Ascending aorta (tissue), 2 donors: ENCODE results near the gene SIX6. TPM values are rescaled to one million over a fixed set of nuclear protein-coding genes. Genes with fewer than 3 reads are reported as not detected.
A peak's percentile ranks its signal among the peaks of the same experiment; 100 is the strongest.

Source experiments
- DNase-seq, 2 donors: peaks; one replicate each; pipeline ENCODE4 v3.0.0-alpha.2; 2019; ENCODE audit warnings: low spot score in 2 of 2
- H3K27ac ChIP-seq, 2 donors: fragments of 200-600 bp; sonication (generic); one replicate each; pipeline ENCODE4 v1.5.1; 2016 to 2017; ENCODE audit warnings: mild to moderate bottlenecking in 1 of 2
- H3K27me3 ChIP-seq: fragments of 200-600 bp; sonication (generic); one replicate; pipeline ENCODE4 v1.5.1; 2017
- H3K36me3 ChIP-seq, 2 donors: fragments of 200-600 bp; sonication (generic); one replicate each; pipeline ENCODE4 v1.5.1; 2016
- H3K4me1 ChIP-seq, 2 donors: fragments of 200-600 bp; sonication (generic); one replicate each; pipeline ENCODE4 v1.5.1; 2016 to 2017; ENCODE audit warnings: mild to moderate bottlenecking in 1 of 2
- H3K4me3 ChIP-seq, 2 donors: fragments of 200-600 bp; sonication (generic); one replicate each; pipeline ENCODE4 v1.5.1; 2016 to 2017; ENCODE audit warnings: mild to moderate bottlenecking in 1 of 2
- H3K9me3 ChIP-seq, 2 donors: fragments of 200-600 bp; sonication (generic); one replicate each; pipeline ENCODE4 v1.5.1; 2016
- CTCF ChIP-seq, 3 experiments: fragments of 200-600 bp in 2 of 3; fragments of 450-650 bp in 1 of 3; sonication (generic) in 2 of 3; IDR thresholded peaks; one replicate each; pipeline ENCODE4 v1.5.1; 2016 to 2019; ENCODE audit warnings: antibody characterized with exemption in 3 of 3, mild to moderate bottlenecking in 1 of 3, moderate library complexity in 1 of 3
- intact Hi-C: fragments of 100-400 bp; cut with DNase I; formaldehyde crosslinking; loops from one replicate; pipeline ENCODE4 v1.15.1; 2023
- total RNA-seq: library from RNA; depleted of rRNA; stranded (reverse); fragments of >200 nt; gene quantifications from one replicate; pipeline ENCODE4 v1.1.0, GENCODE V29; 2016

Gene SIX6
- total RNA-seq, 1 donor from 2014 or later = not detected

GRCh38 chr14:60510951-60511599 lies 2.1 kb downstream of the SIX6 start:
- Histone ChIP-seq H3K27me3 (peaks cover 34% of the 10 kb centered on the region), H3K9me3 (no peaks in the 10 kb centered on the region), H3K4me3 (peak overlapping the region; percentile 9 to 29), H3K4me1 (peaks cover 4 to 19% of the 10 kb centered on the region in 2 donors), H3K27ac (no peak overlapping the region), H3K36me3 (no peaks in the 10 kb centered on the region)
- intact Hi-C loops = no loop called here
- no peak for DNase-seq
- TF ChIP-seq CTCF (IDR thresholded peaks at IDR 0.05) = no peak

- H3K36me3 ChIP-seq = no peaks in the 10 kb centered on the region
- H3K4me1 ChIP-seq = peaks cover 4 to 19% of the 10 kb centered on the region in 2 donors
- intact Hi-C loops = no loop called here
- no peaks in the 10 kb centered on the region for H3K9me3 ChIP-seq
- peaks cover 38% of the 10 kb centered on the region for H3K27me3 ChIP-seq
- DNase-seq = no peak
- no peak for TF ChIP-seq CTCF (IDR thresholded peaks at IDR 0.05)
- no peak overlapping the region for H3K4me3 ChIP-seq
- H3K27ac ChIP-seq = no peak overlapping the region
Measured at GRCh38 chr14:60512126-60512525, 3.2 kb downstream of the SIX6 start.

- H3K36me3 ChIP-seq = no peaks in the 10 kb centered on the region
- intact Hi-C loops = no loop called here
- peaks cover 38% of the 10 kb centered on the region for H3K27me3 ChIP-seq
- no peak overlapping the region for H3K4me3 ChIP-seq
- H3K9me3 ChIP-seq = no peaks in the 10 kb centered on the region
- no peak for DNase-seq
- H3K27ac ChIP-seq = no peak overlapping the region
- TF ChIP-seq CTCF (IDR thresholded peaks at IDR 0.05) = no peak
- peaks cover 4 to 19% of the 10 kb centered on the region in 2 donors for H3K4me1 ChIP-seq
Measured at GRCh38 chr14:60512973-60513571, 4.1 kb downstream of the SIX6 start.

GRCh38 chr14:60514378-60514740 lies 5.4 kb downstream of the SIX6 start:
- peak overlapping the region; percentile 44 to 56 for H3K4me3 ChIP-seq
- peaks cover 38% of the 10 kb centered on the region for H3K27me3 ChIP-seq
- peaks cover 2 to 14% of the 10 kb centered on the region in 2 donors for H3K4me1 ChIP-seq
- no peak for TF ChIP-seq CTCF (IDR thresholded peaks at IDR 0.05)
- no peak for DNase-seq
- no peaks in the 10 kb centered on the region for H3K9me3 ChIP-seq
- H3K36me3 ChIP-seq = no peaks in the 10 kb centered on the region
- H3K27ac ChIP-seq = no peak overlapping the region
- intact Hi-C loops = no loop called here

GRCh38 chr14:60514741-60515491 lies 6.0 kb downstream of the SIX6 start:
- no peaks in the 10 kb centered on the region for H3K36me3 ChIP-seq
- peak overlapping the region; percentile 44 to 56 for H3K4me3 ChIP-seq
- H3K27me3 ChIP-seq = peaks cover 35% of the 10 kb centered on the region
- no peak overlapping the region for H3K27ac ChIP-seq
- intact Hi-C loops = no loop called here
- no peak for DNase-seq
- peak in 1 of 3 experiments; percentile 9 for TF ChIP-seq CTCF (IDR thresholded peaks at IDR 0.05)
- peaks cover 0 to 11% of the 10 kb centered on the region in 2 donors for H3K4me1 ChIP-seq
- H3K9me3 ChIP-seq = no peaks in the 10 kb centered on the region
